ENCODE measurements around the gene TDRD5.

The TDRD5 gene

GRCh38 chr1:179709841-179710329, 118.3 kb downstream of the TDRD5 start:
- Histone ChIP-seq H3K4me1 (ENCODE audit: low read length) (no peaks in the 10 kb centered on the region), H3K4me2 (ENCODE audit: low read length) (no peak overlapping the region), H3K79me2 (ENCODE audit: low read length) (no peaks in the 10 kb centered on the region), H3K9me3 (ENCODE audit: insufficient read depth, low read length) (peaks cover 15% of the 10 kb centered on the region; the same call in 1 of the 2 replicates), H3K27ac (ENCODE audit: low read length) (no peak overlapping the region), H3K27me3 (ENCODE audit: low read depth, low read length) (0 out of 2 replicates have a peak, but pooled peaks cover 7% of the 10 kb centered on the region), H3K36me3 (replicated peaks; ENCODE audit: low read depth, low read length) (no peaks in the 10 kb centered on the region), H4K20me1 (ENCODE audit: insufficient read depth, low read length) (no peaks in the 10 kb centered on the region), H3K9ac (ENCODE audit: low read length) (no peak overlapping the region), H2AFZ (ENCODE audit: low read depth, low read length) (no peak overlapping the region), H3K4me3 (ENCODE audit: low read length) (no peak overlapping the region)
- no peak for TF ChIP-seq CTCF (IDR thresholded peaks at IDR 0.05; ENCODE audit: low read depth, low read length)
- no peak for TF ChIP-seq EZH2phosphoT487 (IDR thresholded peaks at IDR 0.05; ENCODE audit: low read depth)

DNA sequence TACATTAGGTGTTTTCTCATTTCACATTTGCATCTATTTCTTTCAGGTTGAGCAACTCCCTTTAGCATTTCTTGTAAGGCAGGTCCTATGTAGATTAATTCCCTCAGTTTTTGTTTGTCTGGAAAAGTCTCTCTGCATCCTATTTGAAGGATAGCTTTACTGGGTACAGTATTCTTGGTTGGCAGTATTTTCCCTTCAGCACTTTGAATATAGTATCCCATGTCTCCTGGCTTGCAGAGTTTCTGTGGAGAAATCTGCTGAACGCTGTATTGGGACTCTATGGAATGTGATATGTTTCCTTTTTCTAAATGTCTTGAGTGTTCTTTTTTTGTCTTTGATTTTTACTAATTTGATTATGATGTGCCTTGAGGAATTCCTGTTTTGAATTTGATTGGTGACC, 122.5 kb downstream of the TDRD5 start:
- Histone ChIP-seq H4K20me1 (ENCODE audit: insufficient read depth, low read length) (no peaks in the 10 kb centered on the region), H3K27me3 (ENCODE audit: low read depth, low read length) (0 out of 2 replicates have a peak, but pooled peaks cover 7% of the 10 kb centered on the region), H3K36me3 (replicated peaks; ENCODE audit: low read depth, low read length) (no peaks in the 10 kb centered on the region), H3K4me3 (ENCODE audit: low read length) (no peak overlapping the region), H3K27ac (ENCODE audit: low read length) (no peak overlapping the region), H3K4me2 (ENCODE audit: low read length) (no peak overlapping the region), H2AFZ (ENCODE audit: low read depth, low read length) (no peak overlapping the region), H3K9ac (ENCODE audit: low read length) (no peak overlapping the region), H3K9me3 (ENCODE audit: insufficient read depth, low read length) (peaks cover 35% of the 10 kb centered on the region), H3K4me1 (ENCODE audit: low read length) (no peaks in the 10 kb centered on the region), H3K79me2 (ENCODE audit: low read length) (no peaks in the 10 kb centered on the region)
- TF ChIP-seq CTCF (IDR thresholded peaks at IDR 0.05; ENCODE audit: low read depth, low read length) (no peak), EZH2phosphoT487 (IDR thresholded peaks at IDR 0.05; ENCODE audit: low read depth) (no peak)

- Histone ChIP-seq H3K79me2 (ENCODE audit: low read length) (no peaks in the 10 kb centered on the region), H3K4me1 (ENCODE audit: low read length) (no peaks in the 10 kb centered on the region), H3K36me3 (replicated peaks; ENCODE audit: low read depth, low read length) (no peaks in the 10 kb centered on the region), H3K27ac (ENCODE audit: low read length) (no peak overlapping the region), H4K20me1 (ENCODE audit: insufficient read depth, low read length) (no peaks in the 10 kb centered on the region), H3K9me3 (ENCODE audit: insufficient read depth, low read length) (peaks cover 38% of the 10 kb centered on the region), H3K4me2 (ENCODE audit: low read length) (no peak overlapping the region), H3K27me3 (ENCODE audit: low read depth, low read length) (0 out of 2 replicates have a peak, but pooled peaks cover 6% of the 10 kb centered on the region), H3K4me3 (ENCODE audit: low read length) (no peak overlapping the region), H2AFZ (ENCODE audit: low read depth, low read length) (no peak overlapping the region), H3K9ac (ENCODE audit: low read length) (no peak overlapping the region)
- no peak for TF ChIP-seq EZH2phosphoT487 (IDR thresholded peaks at IDR 0.05; ENCODE audit: low read depth)
- no peak for TF ChIP-seq CTCF (IDR thresholded peaks at IDR 0.05; ENCODE audit: low read depth, low read length)
Measured at GRCh38 chr1:179714623-179715022, 123.0 kb downstream of the TDRD5 start.

- H4K20me1 ChIP-seq (ENCODE audit: insufficient read depth, low read length), result no peaks in the 10 kb centered on the region
Measured at GRCh38 chr1:179719272-179719671, 127.6 kb downstream of the TDRD5 start.

More at GRCh38 chr1:179719272-179719671, 127.6 kb downstream of the TDRD5 start:
- no peaks in the 10 kb centered on the region for H3K27me3 ChIP-seq (ENCODE audit: low read depth, low read length)
- H3K4me2 ChIP-seq (ENCODE audit: low read length), result no peak overlapping the region
- H3K27ac ChIP-seq (ENCODE audit: low read length), result no peak overlapping the region
- H3K4me1 ChIP-seq (ENCODE audit: low read length), result no peaks in the 10 kb centered on the region
- H3K9ac ChIP-seq (ENCODE audit: low read length), result no peak overlapping the region
- no peak overlapping the region for H2AFZ ChIP-seq (ENCODE audit: low read depth, low read length)
- no peaks in the 10 kb centered on the region for H3K36me3 ChIP-seq (replicated peaks; ENCODE audit: low read depth, low read length)
- H3K4me3 ChIP-seq (ENCODE audit: low read length), result no peak overlapping the region
- TF ChIP-seq CTCF (IDR thresholded peaks at IDR 0.05; ENCODE audit: low read depth, low read length) (no peak), EZH2phosphoT487 (IDR thresholded peaks at IDR 0.05; ENCODE audit: low read depth) (no peak)
- peaks cover 28% of the 10 kb centered on the region for H3K9me3 ChIP-seq (ENCODE audit: insufficient read depth, low read length)
- H3K79me2 ChIP-seq (ENCODE audit: low read length), result no peaks in the 10 kb centered on the region

Measured in OCI-LY3 (cell line).